Hepatocyte (in vitro differentiated cells): ENCODE data around the gene PIK3R5.

Experiments
- CTCF ChIP-seq: fragments of 200-600 bp; sonication (generic); IDR thresholded peaks from 2 replicates; pipeline ENCODE4 v1.5.1; 2016; ENCODE audit warnings: antibody characterized with exemption, mild to moderate bottlenecking; ENCODE audit not compliant: poor library complexity
- EZH2 ChIP-seq: fragments of 200-600 bp; sonication (generic); IDR thresholded peaks from 2 replicates; pipeline ENCODE4 v1.6.1; 2016; ENCODE audit warnings: antibody characterized with exemption, mild to moderate bottlenecking, borderline replicate concordance
- EZH2phosphoT487 ChIP-seq: fragments of 200-600 bp; sonication (generic); IDR thresholded peaks from one replicate; pipeline ENCODE4 v1.6.1; 2018; ENCODE audit warnings: antibody characterized with exemption, mild to moderate bottlenecking, low read depth, moderate library complexity; ENCODE audit not compliant: unreplicated experiment, severe bottlenecking

GRCh38 chr17:8835631-8836364 lies 129.7 kb downstream of the PIK3R5 start:
- TF ChIP-seq CTCF (no peak), EZH2phosphoT487 (no peak), EZH2 (no peak)
